Panc1 (cell line): ENCODE data around the gene GPHN.

Source experiments
- POLR2AphosphoS5 ChIP-seq: IDR thresholded peaks from 2 replicates; pipeline ENCODE4 v1.6.1; 2012; ENCODE audit warnings: mild to moderate bottlenecking, low read depth, low read length, moderate library complexity
- REST ChIP-seq, 2 experiments: IDR thresholded peaks; 2 replicates each; pipeline ENCODE4 v1.6.1; 2011 to 2012; ENCODE audit warnings: low read depth in 2 of 2, control low read depth in 1 of 2, low read length in 1 of 2, mild to moderate bottlenecking in 1 of 2, moderate library complexity in 1 of 2; ENCODE audit not compliant: insufficient read depth in 1 of 2
- SIN3A ChIP-seq: IDR thresholded peaks from 2 replicates; pipeline ENCODE4 v1.6.1; 2012; ENCODE audit warnings: low read depth, mild to moderate bottlenecking, low read length, moderate library complexity, borderline replicate concordance; ENCODE audit not compliant: insufficient read depth
- TCF7L2 ChIP-seq: IDR thresholded peaks from 2 replicates; pipeline ENCODE4 v1.6.1; 2011; ENCODE audit warnings: mild to moderate bottlenecking, low read depth, low read length, inconsistent platforms
- TF ChIP-seq, protein P1 (sequence below): fragments of 450-650 bp; IDR thresholded peaks from 2 replicates; pipeline ENCODE4 v1.5.1; 2017; ENCODE audit warnings: mild to moderate bottlenecking

DNA sequence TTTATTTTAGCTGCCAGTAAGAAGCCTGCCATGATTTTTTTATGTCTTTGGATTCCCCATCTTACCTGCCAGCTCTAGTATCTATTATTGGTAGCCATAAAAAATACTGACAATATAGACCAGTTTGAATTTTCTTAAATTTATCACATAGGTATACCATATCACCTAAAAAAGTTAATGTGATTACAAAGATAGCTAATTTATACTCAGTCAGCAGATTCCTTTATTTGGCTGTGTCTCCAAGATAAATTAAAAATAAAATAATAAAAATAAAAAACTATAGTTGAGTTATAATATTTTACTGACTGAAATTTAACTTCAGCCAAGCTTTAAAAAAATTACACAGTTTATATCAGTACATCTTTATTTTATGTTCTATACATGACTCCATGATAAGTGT is 128.3 kb downstream of the GPHN start:
- TF ChIP-seq, protein P1, sequence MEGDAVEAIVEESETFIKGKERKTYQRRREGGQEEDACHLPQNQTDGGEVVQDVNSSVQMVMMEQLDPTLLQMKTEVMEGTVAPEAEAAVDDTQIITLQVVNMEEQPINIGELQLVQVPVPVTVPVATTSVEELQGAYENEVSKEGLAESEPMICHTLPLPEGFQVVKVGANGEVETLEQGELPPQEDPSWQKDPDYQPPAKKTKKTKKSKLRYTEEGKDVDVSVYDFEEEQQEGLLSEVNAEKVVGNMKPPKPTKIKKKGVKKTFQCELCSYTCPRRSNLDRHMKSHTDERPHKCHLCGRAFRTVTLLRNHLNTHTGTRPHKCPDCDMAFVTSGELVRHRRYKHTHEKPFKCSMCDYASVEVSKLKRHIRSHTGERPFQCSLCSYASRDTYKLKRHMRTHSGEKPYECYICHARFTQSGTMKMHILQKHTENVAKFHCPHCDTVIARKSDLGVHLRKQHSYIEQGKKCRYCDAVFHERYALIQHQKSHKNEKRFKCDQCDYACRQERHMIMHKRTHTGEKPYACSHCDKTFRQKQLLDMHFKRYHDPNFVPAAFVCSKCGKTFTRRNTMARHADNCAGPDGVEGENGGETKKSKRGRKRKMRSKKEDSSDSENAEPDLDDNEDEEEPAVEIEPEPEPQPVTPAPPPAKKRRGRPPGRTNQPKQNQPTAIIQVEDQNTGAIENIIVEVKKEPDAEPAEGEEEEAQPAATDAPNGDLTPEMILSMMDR, result no peak
- TF ChIP-seq POLR2AphosphoS5 (no peak), REST (IDR thresholded peaks at IDR 0.05; ENCODE audit: insufficient read depth in 1 of 2, low read depth in 2 of 2, low read length in 1 of 2) (no peak), TCF7L2 (no peak), SIN3A (no peak)
